NCI-H1436 (cell line): Measurements from ENCODE around the gene RPS6KA4.
"Not testable (repeated sequence)": the region's sequence is repeated elsewhere in the genome, so short reads cannot be mapped to it uniquely, and the experiment has no call there.

Source experiments
- DNase-seq: peaks from one replicate; lab custom pipeline; 2025; lab: John Stamatoyannopoulos, UW

RPS6KA4 gene

DNA sequence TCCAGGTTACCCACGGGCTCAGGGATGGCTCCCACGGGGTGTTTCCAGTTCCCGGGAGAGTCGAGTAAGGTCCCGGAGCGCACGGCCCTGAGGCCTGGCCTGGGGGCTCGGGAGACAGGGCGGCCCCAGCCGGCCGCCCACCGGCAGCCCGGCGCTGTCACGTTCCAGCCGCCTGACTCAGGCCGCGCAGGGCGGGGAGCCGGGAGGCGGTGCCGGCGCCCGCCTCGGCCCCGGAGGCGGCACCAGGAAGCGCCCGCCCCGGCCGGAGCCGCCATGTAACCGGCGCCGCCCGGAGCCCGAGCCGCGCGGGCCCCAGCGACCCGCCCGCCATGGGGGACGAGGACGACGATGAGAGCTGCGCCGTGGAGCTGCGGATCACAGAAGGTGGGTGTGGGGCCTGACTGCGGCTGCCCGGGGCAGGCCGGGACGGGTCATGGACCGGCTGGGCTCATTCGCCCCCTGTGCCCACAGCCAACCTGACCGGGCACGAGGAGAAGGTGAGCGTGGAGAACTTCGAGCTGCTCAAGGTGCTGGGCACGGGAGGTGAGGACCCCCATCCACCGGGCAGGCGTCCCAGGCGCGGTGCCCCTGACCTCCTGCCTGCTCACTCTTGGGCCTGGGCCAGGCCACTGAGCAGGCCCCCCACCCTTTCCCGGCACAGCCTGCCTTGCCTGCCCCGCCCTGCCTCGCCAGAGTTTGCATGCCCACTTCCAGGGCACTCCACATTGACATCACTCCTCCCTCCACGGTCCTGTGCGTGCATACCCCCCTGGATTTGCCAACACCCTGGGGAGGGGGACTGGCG is at the start of gene RPS6KA4:
Gene RPS6KA4, plus strand, starts transcription at position 256 of the 805 bp plus-strand sequence. Its CDS starts 74 bp downstream, at position 330.
- no peak for DNase-seq

DNA sequence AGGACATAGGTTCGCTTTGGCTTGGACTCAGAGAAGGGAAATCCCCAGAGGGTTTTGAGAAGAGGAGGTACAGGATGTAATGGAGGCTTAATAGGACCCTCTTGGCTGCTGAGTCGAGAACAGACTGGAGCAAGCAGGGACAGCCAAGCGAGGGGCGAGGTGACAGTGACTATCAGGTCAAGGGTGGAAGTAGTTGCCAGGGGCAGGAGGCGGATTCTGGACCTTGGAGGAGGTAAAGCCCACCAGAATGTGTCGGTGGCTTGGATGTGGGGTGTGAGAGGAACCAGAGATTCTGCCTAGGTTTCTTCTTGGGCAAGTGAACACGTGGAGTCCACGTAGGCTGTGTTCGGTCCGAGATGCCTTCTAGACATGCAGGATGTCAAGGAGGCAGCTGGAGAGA is 46.0 kb upstream of the RPS6KA4 start:
- no peak for DNase-seq

DNA sequence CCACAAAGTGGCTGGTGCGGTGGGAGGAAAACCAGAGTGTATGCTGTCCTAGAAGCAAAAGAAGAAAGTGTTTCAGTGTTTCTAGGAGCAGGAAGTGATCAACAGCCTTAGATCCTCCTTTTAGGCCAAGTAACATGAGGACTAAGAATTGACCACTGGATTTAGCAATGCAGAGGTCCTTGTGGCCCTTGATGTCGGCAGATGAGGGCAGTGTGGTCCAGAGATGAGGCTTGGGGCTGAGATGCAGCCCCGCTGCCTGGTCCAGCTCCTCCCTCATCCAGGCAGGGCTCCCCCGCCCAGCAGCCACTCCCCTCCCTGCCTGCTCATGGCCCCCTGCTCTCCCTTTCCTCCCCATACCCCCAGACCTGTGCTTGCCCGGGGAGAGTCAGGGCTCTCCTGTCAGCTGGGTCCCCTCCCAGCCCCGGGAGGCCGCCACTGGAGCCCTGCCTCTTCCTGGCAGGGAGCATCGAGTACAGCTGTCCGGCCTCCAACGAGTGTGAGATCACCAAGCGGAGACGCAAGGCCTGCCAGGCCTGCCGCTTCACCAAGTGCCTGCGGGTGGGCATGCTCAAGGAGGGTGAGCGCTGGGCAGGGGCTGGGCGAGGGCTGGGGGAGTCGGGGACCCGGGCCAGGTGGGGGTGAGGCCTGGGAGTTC is 45.3 kb upstream of the RPS6KA4 start:
- DNase-seq = no peak

GRCh38 chr11:64314146-64314804 is 44.7 kb upstream of the RPS6KA4 start:
- no peak for DNase-seq

- no peak for DNase-seq
Measured at GRCh38 chr11:64314805-64315561, 44.0 kb upstream of the RPS6KA4 start.

- DNase-seq = not testable (repeated sequence)
Measured at GRCh38 chr11:64315667-64316526, 43.1 kb upstream of the RPS6KA4 start.

DNA sequence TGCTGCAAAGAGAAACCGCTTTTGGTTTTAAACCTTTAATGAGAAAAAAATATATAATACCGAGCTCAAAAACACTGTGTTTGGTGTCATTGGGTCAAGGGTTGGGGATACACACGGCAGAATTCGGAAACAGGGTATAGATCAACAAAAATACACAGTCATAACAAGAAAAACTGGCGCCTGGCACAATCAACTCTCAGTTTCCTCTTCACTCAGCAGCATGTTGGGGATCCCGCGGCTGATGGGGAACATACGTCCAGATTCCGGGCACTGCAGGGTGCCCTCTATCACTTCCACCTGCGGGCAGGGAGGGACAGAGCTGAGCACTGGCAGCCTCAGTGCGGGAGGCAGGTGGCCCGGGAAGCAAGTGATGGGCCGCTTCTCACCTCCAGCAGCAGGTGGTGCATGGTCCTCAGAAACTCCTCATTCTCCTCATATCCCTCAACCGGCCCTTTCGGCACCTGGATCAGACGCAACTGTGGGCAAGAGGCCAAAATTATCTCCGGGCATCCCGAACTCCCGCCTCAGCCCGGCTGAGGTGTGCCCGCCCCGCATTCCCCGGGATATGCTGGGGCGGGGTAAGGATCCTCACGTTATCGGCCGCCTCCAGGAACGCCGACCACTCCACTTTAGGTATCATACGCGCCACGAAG is 42.2 kb upstream of the RPS6KA4 start:
- DNase-seq = no peak

DNA sequence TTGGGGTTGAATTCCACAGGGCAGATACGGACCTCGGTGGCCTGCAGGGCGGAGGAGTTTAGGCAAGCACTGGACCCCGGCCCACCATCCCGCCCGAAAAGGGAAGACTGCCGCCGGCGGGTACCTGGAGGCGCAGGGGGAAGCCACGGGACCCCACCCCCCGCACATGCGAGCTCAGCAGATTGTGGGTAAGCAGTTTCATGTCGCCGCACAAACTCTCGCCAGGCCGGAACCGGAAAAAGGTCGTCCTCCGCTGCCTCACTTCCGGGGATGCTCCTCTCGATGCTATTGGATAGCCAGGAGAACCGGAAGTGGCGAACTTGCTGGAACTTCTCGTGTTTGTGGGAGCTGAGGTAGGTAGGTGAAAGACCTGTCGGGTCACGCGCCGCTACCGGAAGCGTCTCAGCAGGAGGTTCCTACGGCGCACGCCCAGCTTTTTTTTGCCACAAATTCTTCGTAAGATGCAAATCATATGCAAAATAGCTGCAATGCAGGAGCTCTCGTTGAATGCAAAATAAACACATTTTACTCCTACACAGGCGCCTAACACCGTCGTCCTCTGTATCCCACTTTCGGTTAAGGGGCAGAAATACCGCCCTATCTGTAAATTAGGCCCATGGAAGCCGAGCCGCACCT is 41.5 kb upstream of the RPS6KA4 start, which contains the start of gene TRMT112:
Gene TRMT112, minus strand, starts transcription at position 235 of the 636 bp plus-strand sequence. Its CDS starts 33 bp downstream, at position 202.
- DNase-seq = peak; percentile 97

DNA sequence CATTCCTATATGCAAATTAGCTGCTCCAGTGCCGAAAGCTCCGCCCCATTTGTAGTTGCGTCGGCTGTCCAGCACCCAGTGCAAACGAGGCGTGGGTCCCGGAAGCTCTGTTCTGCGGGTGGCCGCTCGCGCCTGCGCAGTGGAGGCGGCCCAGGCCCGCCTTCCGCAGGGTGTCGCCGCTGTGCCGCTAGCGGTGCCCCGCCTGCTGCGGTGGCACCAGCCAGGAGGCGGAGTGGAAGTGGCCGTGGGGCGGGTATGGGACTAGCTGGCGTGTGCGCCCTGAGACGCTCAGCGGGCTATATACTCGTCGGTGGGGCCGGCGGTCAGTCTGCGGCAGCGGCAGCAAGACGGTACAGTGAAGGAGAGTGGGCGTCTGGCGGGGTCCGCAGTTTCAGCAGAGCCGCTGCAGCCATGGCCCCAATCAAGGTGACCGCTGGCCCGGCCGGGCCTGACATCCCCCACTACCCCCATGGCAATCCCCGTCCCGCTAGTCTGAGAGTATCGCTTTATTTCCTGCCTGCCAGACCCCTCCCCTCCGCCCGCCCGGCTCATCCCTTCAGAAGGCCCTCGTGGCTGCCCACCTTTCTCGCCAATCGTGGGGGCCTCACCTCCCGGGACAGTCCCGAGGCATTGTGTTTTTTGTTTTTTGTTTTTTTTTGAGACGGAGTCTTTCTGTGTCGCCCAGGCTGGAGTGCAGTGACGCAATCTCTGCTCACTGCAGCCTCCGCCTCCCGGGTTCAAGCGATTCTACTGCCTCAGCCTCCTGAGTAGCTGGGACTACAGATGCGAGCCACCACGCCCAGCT is 40.8 kb upstream of the RPS6KA4 start, which contains the start of gene PRDX5:
Gene PRDX5, plus strand, starts transcription at position 161 of the 805 bp plus-strand sequence. Its CDS starts 95 bp downstream, at position 256.
- peak; percentile 94 for DNase-seq

DNA sequence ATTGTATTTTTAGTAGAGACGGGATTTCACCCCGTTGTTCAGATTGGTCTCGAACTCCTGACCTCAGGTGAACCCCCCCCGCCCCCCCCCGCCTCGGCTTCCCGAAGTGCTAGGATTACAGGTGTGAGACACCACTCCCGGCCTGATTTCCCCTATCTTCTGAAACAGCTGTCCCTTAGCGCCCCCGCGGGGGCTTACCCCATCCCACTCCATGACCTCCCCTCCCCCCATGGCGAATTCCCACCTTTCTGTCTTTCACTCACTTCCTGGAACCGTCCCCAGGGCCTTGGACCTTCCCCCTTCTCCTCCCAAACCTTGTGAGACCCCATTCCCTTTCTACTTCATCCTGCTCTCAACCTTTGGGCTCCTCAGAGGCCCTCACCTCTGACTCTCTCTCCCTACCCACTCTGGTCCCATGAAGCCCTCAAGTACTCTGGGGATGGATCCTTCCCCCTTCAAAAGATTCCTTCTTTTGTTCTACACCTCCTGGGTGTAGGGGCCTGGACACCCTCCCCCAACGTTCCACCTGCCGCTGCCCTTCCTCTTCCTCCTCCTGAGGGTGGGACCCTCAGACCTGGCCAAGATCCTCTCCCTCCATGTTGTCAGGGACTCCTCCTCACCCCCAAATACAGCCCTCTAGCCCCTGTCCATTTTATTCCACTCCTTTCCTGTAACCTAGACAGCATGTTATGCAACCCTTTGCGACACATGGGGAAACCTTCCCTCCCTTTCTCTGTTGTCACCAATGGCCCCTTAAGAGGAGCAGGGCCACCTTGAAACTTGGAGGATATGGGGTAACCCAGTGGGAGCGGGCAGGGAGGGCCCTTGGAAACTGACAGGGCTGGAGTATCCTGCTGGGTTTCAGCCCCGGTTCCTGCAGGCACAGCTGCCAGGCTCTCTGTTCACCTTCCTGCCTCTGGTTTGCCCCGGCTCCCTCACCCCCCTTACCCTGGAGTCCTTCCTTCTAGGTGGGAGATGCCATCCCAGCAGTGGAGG is 39.9 kb upstream of the RPS6KA4 start:
- DNase-seq = no peak

- no peak for DNase-seq
Measured at GRCh38 chr11:64320556-64320955, 38.4 kb upstream of the RPS6KA4 start.

DNA sequence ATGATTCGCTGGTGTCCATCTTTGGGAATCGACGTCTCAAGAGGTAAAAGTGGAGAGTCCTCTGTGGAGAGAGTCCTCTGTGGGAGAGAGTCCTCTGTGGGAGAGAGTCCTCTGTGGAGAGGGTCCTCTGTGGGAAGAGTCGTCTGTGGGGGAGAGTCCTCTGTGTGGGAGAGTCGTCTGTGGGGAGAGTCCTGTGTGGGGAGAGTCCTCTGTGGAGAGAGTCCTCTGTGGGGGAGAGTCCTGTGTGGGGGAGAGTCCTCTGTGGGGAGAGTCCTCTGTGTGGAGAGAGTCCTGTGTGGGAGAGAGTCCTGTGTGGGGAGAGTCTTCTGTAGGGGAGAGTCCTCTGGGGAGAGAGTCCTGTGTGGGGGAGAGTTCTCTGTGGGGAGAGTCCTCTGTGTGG is 37.9 kb upstream of the RPS6KA4 start:
- no peak for DNase-seq

GRCh38 chr11:64321533-64321932 is 37.4 kb upstream of the RPS6KA4 start:
- DNase-seq = no peak

DNA sequence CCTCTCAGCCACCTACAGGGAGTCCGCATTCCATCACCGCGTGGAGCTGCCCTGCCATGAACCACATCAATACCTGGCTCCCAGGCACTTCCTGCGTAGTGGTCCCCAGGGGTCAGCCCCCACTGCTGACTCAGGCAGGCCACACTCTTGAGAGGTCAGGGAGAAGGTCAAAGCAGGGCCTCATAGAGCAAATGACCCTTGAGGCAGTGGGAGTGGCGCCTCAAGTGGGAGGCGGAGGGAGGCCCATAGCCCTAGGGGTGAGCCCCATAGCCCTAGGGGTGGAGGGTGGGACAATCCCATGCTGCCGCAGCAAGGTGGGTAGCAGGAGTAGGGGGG is 36.1 kb upstream of the RPS6KA4 start:
- no peak for DNase-seq

DNA sequence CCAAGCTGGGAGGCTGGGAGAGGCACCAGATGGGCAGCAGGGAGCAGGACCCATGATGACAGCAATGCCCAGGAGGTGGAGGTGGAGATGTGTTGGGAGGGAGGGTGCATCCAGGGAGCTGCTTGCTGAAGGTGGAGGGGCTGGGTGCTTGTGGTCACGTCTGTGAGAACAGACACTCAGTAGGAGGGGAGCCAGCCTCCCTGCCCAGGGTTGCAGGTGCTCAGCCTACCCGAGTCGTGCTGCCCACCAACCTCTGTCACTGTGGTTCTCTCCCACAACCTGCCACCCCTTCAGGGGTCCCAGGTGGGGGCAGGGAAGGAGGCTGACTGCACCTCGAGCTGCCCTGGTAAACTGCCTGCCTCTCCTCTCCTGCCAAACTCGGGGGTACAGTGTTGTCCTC is 35.6 kb upstream of the RPS6KA4 start:
- DNase-seq = no peak

DNA sequence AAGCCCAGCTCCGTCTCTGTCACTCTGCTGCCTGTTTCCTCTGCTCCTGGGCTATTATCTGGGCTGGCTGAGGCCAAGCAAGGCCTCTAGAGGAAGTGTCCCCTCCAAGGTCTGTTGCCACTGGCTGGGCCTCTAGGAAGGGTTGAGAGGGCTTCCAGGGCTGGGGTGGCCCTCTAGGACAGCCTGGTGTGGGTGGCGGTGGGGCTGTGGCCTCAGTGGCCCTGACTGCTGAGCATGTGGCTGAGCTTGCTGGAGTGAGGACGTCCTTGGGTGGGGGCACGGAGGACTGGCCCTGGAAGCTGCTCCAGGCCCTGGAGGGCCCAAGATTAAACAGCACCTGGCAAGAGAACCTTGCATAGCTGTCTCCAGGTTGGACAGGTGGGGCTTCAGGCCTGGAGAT is 35.0 kb upstream of the RPS6KA4 start:
- DNase-seq = not testable (repeated sequence)

DNA sequence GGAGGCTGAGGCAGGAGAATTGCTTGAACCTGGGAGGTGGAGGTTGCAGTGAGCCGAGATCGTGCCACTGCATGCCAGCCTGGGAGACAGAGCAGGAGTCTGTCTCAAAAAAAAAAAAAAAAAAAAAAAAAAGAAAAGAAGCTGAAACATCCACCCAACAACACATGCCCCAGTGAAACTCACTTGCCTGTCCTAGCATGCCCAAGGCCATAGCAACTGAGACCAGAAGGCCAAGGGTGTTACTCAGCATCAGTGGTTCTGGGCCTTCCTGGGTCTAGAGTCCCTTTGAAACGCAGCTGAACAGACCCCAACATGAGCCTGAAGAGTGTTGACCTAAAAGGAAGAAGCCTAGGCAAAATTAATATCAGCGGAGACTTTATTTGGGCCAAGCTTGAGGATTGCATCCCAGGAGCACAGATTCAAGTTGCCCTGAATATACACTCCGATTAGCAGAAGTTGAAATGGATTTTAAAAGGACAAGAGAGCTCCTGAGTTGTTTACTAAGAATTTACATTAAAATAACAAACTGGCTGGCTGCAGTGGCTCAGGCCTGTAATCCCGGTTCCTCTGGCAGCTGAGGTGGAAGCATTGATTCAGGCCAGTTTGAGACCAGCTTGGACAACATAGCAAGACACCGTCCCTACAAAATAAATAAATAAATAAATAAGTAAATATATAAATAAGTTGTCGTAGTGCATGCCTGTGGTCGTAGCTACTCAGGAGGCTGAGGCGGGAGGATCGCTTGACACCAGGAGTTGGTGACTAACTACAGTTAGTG is 34.1 kb upstream of the RPS6KA4 start:
- DNase-seq = no peak
